ENCODE results near the gene GNG8. TPM values are rescaled to one million over a fixed set of nuclear protein-coding genes. Genes with fewer than 3 reads are reported as not detected.

The GNG8 gene
- total RNA-seq, 1 donor from 2014 or later: not detected

GRCh38 chr19:46668662-46669061 is 32.7 kb upstream of the GNG8 start:
- Histone ChIP-seq H3K4me1 (no peaks in the 10 kb centered on the region), H3K27ac (no peak overlapping the region), H3K27me3 (ENCODE audit: low read depth) (no peaks in the 10 kb centered on the region), H3K4me3 (no peak overlapping the region), H3K36me3 (peaks cover 14% of the 10 kb centered on the region), H3K9me3 (no peaks in the 10 kb centered on the region)
- DNase-seq: no peak
- ATAC-seq: no peak
- TF ChIP-seq CTCF (IDR thresholded peaks at IDR 0.05): no peak
- intact Hi-C loops (cut with DNase I): loop anchor here (10.0 kb wide), 1 partner anchor 64 kb away; the partner anchor contains the start of gene CALM3

- ATAC-seq: no peak
- Histone ChIP-seq H3K9me3 (no peaks in the 10 kb centered on the region), H3K36me3 (no peaks in the 10 kb centered on the region), H3K27ac (no peak overlapping the region), H3K27me3 (ENCODE audit: low read depth) (peaks cover 6% of the 10 kb centered on the region), H3K4me1 (peaks cover 17% of the 10 kb centered on the region), H3K4me3 (no peak overlapping the region)
- intact Hi-C loops (cut with DNase I): loop anchor here (10.0 kb wide), 1 partner anchor 60 kb away; the partner anchor contains the start of gene CALM3
- no peak for TF ChIP-seq CTCF (IDR thresholded peaks at IDR 0.05)
- DNase-seq: no peak
Observed at GRCh38 chr19:46665072-46665471, 29.1 kb upstream of the GNG8 start.

- peak overlapping the region; percentile 55 for H3K27ac ChIP-seq
- peaks cover 28% of the 10 kb centered on the region for H3K27me3 ChIP-seq (ENCODE audit: low read depth)
- intact Hi-C loops (cut with DNase I): loop anchor here (10.0 kb wide), 1 partner anchor 57 kb away; the partner anchor contains the start of gene CALM3
- peaks cover 26% of the 10 kb centered on the region for H3K4me1 ChIP-seq
- ATAC-seq (peak; percentile 84 to 88), DNase-seq (peak; percentile 85)
- no peaks in the 10 kb centered on the region for H3K9me3 ChIP-seq
- peak; percentile 89 for TF ChIP-seq CTCF (IDR thresholded peaks at IDR 0.05)
- H3K36me3 ChIP-seq: no peaks in the 10 kb centered on the region
- H3K4me3 ChIP-seq: peak overlapping the region; percentile 65
Observed at GRCh38 chr19:46661735-46662592, 26.0 kb upstream of the GNG8 start.

- H3K27ac ChIP-seq: peak within 1 kb of the TSS; percentile 55
- peak; percentile 10 for TF ChIP-seq CTCF (IDR thresholded peaks at IDR 0.05)
- peaks cover 28% of the 10 kb centered on the region for H3K27me3 ChIP-seq (ENCODE audit: low read depth)
- no peaks in the 10 kb centered on the region for H3K9me3 ChIP-seq
- intact Hi-C loops (cut with DNase I): loop anchor here (10.0 kb wide), 1 partner anchor 56 kb away; the partner anchor contains the start of gene CALM3
- DNase-seq (peak; percentile 100), ATAC-seq (peak; percentile 98)
- H3K4me3 ChIP-seq: peak within 1 kb of the TSS; percentile 65
- H3K4me1 ChIP-seq: peaks cover 26% of the 10 kb centered on the region
- H3K36me3 ChIP-seq: no peaks in the 10 kb centered on the region
Observed at GRCh38 chr19:46661020-46661731, 25.2 kb upstream of the GNG8 start, which contains the start of gene DACT3. Gene DACT3, minus strand, starts transcription at chr19:46661182. Its CDS starts 118 bp downstream, at chr19:46661064.

GRCh38 chr19:46660551-46661019 is 24.6 kb upstream of the GNG8 start:
- Histone ChIP-seq H3K36me3 (no peaks in the 10 kb centered on the region), H3K4me1 (peaks cover 26% of the 10 kb centered on the region), H3K4me3 (peak overlapping the region; percentile 65), H3K27ac (peak overlapping the region; percentile 43), H3K27me3 (ENCODE audit: low read depth) (peaks cover 29% of the 10 kb centered on the region), H3K9me3 (no peaks in the 10 kb centered on the region)
- no peak for TF ChIP-seq CTCF (IDR thresholded peaks at IDR 0.05)
- intact Hi-C loops (cut with DNase I): loop anchor here (10.0 kb wide), 1 partner anchor 56 kb away; the partner anchor contains the start of gene CALM3
- ATAC-seq (no peak), DNase-seq (no peak)
